Mesodermal cell (in vitro differentiated cells): ENCODE measurements around the gene STK4.

ENCODE experiments used
- H3K27ac ChIP-seq: 2 replicates; pipeline ENCODE4 v1.7.0; 2013; ENCODE audit warnings: mild to moderate bottlenecking, low read depth, low read length, moderate library complexity; ENCODE audit not compliant: severe bottlenecking
- H3K36me3 ChIP-seq: 2 replicates; pipeline ENCODE4 v1.7.1; 2013; ENCODE audit warnings: mild to moderate bottlenecking, low read length, moderate library complexity; ENCODE audit not compliant: control insufficient read depth, insufficient read depth
- H3K4me1 ChIP-seq: one replicate; pipeline ENCODE4 v1.7.1; 2013; ENCODE audit warnings: mild to moderate bottlenecking, low read length; ENCODE audit not compliant: insufficient read depth, control insufficient read depth, poor library complexity, severe bottlenecking
- H3K4me3 ChIP-seq: 2 replicates; pipeline ENCODE4 v1.7.0; 2013; ENCODE audit warnings: low read length, control low read depth, mild to moderate bottlenecking; ENCODE audit not compliant: insufficient read depth, poor library complexity, severe bottlenecking; ENCODE audit errors: extremely low read depth
- H3K9me3 ChIP-seq: 2 replicates; pipeline ENCODE4 v1.7.1; 2013; ENCODE audit warnings: mild to moderate bottlenecking, low read length, moderate library complexity; ENCODE audit not compliant: control insufficient read depth
- WGBS, 2 experiments: methylation state at CpG; one replicate each; pipeline ENCODE4 v1.1.5; 2013; ENCODE audit warnings: missing lambda C conversion rate in 2 of 2; ENCODE audit not compliant: insufficient coverage in 2 of 2; 5-methylcytosine and 5-hydroxymethylcytosine counted together

STK4 gene

DNA sequence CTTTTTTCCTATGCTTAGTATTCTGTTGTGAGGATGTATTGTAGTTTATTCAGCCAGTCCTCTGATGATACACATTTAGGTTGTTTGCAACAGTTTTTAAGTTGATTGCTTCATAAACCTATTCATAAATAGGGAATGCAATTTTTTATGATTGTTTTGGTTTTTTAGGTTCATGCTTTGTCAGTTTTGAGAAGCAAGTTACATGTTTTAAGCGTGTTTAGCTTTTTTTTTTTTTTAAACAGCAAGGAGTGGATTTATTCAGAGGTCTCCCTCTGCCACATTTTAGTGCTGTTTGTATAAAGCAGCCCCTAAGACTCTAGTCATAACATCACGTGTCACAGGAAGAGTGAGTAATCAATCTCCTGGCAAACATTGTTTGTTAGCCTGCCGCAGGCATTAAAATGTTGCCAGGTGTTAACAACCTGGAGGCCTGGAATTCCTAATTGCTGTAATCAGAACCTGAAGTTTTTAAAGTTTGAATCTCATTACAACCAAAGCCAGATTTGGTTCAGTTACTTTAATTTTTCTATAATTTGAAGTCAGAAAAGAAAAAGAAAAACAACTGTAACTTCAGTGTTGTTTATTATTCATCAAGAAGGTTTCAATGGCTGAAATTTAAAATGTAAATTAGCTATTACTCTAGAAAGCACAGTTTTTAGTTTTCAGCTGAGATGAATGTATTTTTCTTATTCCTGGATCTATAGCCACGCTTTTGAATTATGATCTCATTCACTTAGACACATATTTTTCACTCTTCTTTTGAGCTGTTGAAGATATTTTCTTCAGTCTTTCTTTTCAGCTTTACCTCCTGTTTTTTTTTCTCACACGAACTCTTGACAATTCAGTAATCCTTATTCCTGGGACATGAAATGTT lies 75.4 kb downstream of the STK4 start:
- Histone ChIP-seq H3K4me1 (peaks cover 53% of the 10 kb centered on the region), H3K4me3 (no peak overlapping the region)
- 21 to 27% methylated on average over 2 to 3 of the region's 5 CpGs for WGBS, 2 experiments

DNA sequence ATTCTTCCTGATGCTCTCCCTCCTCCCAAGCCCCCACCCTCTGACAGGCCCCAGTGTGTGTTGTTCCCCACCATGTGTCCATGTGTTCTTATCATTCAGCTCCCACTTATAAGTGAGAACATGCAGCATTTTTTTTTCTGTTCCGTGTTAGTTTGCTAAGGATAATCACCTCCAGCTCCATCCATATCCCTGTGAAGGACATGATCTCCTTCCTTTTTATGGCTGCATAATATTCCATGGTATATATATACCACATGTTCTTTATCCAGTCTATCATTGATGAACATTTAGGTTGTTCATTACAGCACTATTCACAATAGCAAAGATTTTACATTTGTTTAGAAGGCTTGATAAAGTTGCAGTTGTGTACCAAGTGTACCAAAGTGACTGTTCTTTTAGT lies 76.7 kb downstream of the STK4 start:
- no peaks in the 10 kb centered on the region for H3K9me3 ChIP-seq

More for the DNA sequence above, 75.4 kb downstream of the STK4 start:
- peak overlapping the region; percentile 55 for H3K27ac ChIP-seq
- H3K9me3 ChIP-seq = no peaks in the 10 kb centered on the region
- H3K36me3 ChIP-seq = no peaks in the 10 kb centered on the region

DNA sequence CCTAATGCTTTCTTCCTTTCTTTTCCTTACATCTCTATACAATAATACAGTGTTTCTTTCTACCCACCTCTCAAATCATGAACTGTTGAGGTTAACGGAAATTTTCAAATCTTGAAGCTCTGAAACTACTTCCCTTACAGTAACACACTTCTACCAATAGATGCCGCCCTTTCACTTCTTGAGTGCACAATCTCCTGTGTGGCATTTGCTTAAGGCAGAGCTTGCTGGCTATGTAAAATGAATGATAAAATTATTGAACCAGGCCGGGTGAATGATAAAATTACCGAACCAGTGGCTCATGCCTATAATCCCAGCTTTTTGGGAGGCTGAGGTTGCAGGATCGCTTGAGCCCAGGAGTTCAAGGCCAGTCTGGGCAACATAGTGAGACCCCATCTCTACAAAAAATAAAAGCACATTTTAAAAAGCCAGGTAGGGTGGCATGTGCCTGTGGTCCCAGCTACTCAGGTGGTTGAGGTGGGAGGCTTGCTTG lies 77.8 kb downstream of the STK4 start:
- no peak overlapping the region for H3K4me3 ChIP-seq
- H3K27ac ChIP-seq = no peak overlapping the region
- no peaks in the 10 kb centered on the region for H3K36me3 ChIP-seq
- 52 to 71% methylated on average over 4 to 5 of the region's 5 CpGs for WGBS, 2 experiments
- no peaks in the 10 kb centered on the region for H3K9me3 ChIP-seq
- H3K4me1 ChIP-seq = peaks cover 45% of the 10 kb centered on the region

More for the DNA sequence above, 76.7 kb downstream of the STK4 start:
- Histone ChIP-seq H3K4me3 (no peak overlapping the region), H3K36me3 (no peaks in the 10 kb centered on the region), H3K27ac (no peak overlapping the region), H3K4me1 (peaks cover 49% of the 10 kb centered on the region)
- WGBS, 2 experiments = 88% methylated on average over 1 of the region's 1 CpG; no CpG with 5 or more reads in 1 of the 2 experiments

DNA sequence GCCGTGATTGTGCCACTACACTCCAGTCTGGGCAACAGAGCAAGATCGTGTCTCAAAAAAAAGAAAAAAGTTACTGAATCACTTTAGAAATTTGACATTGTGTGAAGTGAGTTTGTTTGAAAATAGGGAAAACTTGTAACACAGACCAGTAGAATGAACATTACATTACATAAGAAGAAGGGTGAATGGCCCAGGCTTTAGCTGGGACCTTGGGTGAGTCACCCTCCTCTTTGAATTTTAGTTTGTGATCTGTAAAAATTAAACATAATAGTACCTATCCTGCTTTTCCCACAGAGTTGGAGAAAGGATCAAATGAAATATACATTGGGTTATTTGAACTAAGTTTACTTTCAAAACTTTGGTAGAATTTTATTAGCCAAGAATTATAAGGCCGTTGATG lies 78.3 kb downstream of the STK4 start:
- no peaks in the 10 kb centered on the region for H3K36me3 ChIP-seq
- H3K9me3 ChIP-seq = no peaks in the 10 kb centered on the region
- H3K4me1 ChIP-seq = peaks cover 44% of the 10 kb centered on the region
- no peak overlapping the region for H3K4me3 ChIP-seq
- H3K27ac ChIP-seq = no peak overlapping the region
- 84 to 90% methylated on average over 1 to 2 of the region's 3 CpGs for WGBS, 2 experiments

DNA sequence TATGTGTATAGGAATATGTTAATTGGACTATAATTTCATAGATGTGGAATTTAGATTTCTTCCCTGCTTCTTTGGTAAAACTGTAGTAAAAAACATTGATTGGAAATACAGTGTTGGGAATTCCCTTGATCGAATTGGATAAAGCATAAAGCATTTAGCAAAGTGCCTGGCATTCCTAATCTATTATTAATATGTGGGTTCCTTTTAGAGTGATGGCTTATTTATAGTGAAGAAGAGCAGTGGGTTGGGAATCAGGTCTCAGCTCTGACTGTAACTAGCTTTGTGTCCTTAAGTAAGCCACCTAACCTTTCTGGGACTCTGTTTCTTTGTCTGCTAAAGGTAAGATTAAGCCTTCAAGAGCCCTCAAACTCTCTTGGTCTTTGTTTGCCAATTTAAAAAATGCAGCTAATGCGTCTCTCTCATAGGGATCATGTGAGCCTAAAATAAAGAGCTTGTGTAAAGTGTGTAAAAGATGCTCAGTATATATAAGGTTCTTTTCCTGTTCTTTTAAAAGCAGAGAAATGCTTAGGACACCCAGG lies 81.3 kb downstream of the STK4 start:
- Histone ChIP-seq H3K27ac (no peak overlapping the region), H3K36me3 (no peaks in the 10 kb centered on the region), H3K4me1 (peaks cover 32% of the 10 kb centered on the region), H3K9me3 (no peaks in the 10 kb centered on the region), H3K4me3 (no peak overlapping the region)
- WGBS, 2 experiments = 100% methylated on average over 1 of the region's 2 CpGs

DNA sequence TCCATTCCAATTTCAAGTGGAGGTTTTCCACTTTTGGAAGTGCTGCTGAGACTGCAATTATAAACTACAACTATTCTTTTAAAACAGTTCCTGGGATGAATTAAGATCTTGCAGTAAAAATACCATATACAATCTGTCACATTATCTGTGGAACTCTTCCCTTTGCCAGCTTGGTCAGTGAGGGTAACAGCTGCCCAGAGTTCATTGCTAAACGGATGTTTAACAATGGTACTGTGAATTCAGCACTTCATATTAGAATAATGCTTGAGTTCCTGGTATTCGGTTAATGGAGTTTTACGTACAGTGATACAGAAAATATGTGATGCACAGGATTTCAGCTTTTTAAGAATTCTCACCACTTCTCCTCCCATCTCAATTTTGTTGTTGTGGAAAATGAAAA lies 83.1 kb downstream of the STK4 start:
- H3K4me1 ChIP-seq = peaks cover 40% of the 10 kb centered on the region
- H3K4me3 ChIP-seq = no peak overlapping the region
- peak overlapping the region; percentile 46 for H3K27ac ChIP-seq
- H3K9me3 ChIP-seq = no peaks in the 10 kb centered on the region
- no CpG with 5 or more reads among the region's 3 CpGs for WGBS, 2 experiments
- peaks cover 13% of the 10 kb centered on the region for H3K36me3 ChIP-seq

DNA sequence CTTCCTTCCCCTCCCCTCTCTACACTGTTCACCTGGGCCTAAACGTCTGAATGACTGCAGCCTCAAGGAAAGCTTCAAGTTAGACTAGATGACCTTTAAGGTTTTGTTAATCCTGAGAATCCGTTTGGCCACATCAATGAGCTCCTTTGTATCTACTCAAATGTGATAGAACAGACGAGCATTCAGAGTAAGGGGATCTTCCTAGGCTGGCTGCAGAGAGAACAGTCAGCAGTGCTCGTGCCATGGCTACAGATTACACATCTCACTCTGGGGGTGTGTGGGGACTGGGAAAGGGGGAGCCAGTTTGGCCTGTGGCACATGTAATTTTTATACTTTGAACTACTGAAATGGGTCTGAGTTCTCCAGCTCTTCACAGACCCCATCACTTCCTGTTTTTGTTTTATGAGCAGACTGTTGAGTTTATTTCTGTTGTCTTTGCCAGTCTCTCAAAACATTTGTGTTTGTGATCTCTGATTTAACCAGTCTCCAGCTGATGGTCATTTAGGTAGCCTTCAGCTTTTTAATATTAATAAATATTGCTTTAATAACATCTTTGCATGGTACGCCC lies 83.7 kb downstream of the STK4 start:
- H3K4me3 ChIP-seq = no peak overlapping the region
- no peaks in the 10 kb centered on the region for H3K9me3 ChIP-seq
- H3K4me1 ChIP-seq = peaks cover 37% of the 10 kb centered on the region
- 70 to 78% methylated on average over 3 to 4 of the region's 5 CpGs for WGBS, 2 experiments
- peaks cover 18% of the 10 kb centered on the region for H3K36me3 ChIP-seq
- peak overlapping the region; percentile 38 for H3K27ac ChIP-seq

DNA sequence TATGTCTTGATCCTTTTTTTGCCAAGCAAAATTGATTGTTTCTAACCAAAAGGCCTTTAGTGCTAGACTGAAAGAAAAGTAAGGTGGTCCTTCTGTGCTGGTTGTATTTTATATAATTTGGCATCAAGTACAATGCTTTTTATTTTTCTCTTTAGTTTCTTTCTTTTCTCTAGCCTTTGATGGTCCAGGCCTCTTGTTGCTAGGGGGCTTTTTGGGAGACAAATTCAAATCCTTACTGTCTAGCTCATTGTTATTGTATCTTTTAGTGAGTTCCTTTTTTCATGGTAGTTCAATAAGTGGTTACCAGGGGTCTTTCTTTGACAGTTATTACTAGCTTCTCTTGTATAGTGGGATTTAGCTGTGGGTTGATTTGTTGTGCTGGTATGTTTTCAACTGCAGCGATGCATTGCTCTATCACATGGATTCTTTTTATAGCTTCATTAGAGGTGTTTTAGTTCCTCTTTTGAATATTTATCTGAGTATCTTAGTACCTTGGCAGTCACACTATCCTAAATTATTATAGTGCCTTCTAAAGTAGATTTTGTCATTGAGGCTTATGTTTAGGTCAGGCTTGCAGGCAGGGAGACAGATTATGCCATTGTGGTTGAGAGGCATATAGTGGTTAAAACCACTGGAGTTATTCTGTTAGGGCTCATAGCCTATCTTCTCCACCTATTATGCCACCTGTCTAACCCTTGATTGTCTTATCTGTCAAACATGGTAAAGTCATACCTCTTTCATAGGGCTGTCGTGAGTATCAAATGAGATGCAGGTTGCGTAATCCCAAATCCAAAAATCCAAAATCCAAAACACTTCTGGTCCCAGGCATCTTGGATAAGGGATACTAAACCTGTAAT lies 85.1 kb downstream of the STK4 start:
- Histone ChIP-seq H3K4me3 (no peak overlapping the region), H3K4me1 (peaks cover 31% of the 10 kb centered on the region), H3K9me3 (no peaks in the 10 kb centered on the region), H3K36me3 (peaks cover 19% of the 10 kb centered on the region), H3K27ac (no peak overlapping the region)
- 91% methylated on average over 2 of the region's 3 CpGs; no CpG with 5 or more reads in 1 of the 2 experiments for WGBS, 2 experiments

DNA sequence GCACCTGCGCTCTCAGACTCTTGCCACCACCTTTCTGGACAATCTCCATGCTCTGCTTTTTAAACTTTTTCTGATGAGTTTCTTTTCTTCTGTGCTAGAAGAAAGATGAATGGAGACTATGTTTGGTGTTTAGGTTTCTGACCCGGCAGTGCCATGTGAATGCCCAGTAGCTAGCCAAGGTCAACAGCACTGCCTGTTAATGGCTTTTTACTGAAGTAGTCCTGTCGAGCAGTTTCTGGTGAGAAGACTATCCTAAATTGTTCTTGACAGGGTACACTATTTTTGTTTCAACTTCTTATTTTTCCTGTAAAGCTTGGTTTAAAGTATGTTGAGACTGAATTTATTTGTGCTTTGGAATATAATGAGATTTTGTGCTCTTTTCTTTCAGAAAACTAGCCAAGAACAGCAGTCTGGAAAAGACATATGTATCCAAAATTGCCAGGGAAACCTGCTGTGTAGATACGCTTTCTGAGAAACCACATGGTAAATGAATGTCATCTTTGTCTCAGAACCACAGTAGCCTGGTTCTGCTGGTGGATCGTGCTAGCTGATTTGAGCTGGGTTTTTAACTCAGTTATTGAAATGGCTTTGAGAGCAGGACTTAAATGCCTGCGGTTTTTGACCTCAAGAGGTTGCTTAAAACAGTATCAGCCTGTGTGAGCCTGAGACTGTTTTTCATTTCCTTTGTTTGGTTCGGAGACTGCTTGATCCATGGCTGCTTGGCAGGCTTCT lies 86.6 kb downstream of the STK4 start:
- Histone ChIP-seq H3K9me3 (no peaks in the 10 kb centered on the region), H3K27ac (peak overlapping the region; percentile 79), H3K4me1 (peaks cover 27% of the 10 kb centered on the region), H3K4me3 (no peak overlapping the region), H3K36me3 (peaks cover 29% of the 10 kb centered on the region)
- 78 to 88% methylated on average over 5 to 6 of the region's 7 CpGs for WGBS, 2 experiments
